RWPE1 (cell line): ENCODE data around the gene ARHGDIB.
A peak's percentile ranks its signal among the peaks of the same experiment; 100 is the strongest.

ENCODE experiments used
- CTCF ChIA-PET: fragments of 350-600 bp; sonication (Branson Sonifier 250); formaldehyde crosslinking; extraction: SDS; loops from one replicate; lab custom pipeline; 2021; lab: Yijun Ruan, JAX
- POLR2A ChIA-PET: fragments of 400-600 bp; formaldehyde crosslinking; extraction: SDS; loops from one replicate; lab custom pipeline; 2020; ENCODE audit warnings: antibody characterized with exemption; ENCODE audit not compliant: low non-redundant PET; lab: Yijun Ruan, JAX
- DNase-seq: peaks from one replicate; pipeline ENCODE4 v3.0.0; 2012; ENCODE audit warnings: low spot score
- H3K27ac ChIP-seq: fragments of 450-650 bp; 2 replicates; pipeline ENCODE4 v1.5.1; 2017
- CTCF ChIP-seq: fragments of 450-650 bp; conservative IDR thresholded peaks from 2 replicates; pipeline ENCODE4 v1.5.1; 2017; ENCODE audit warnings: low read depth, mild to moderate bottlenecking

Gene ARHGDIB

GRCh38 chr12:15000575-15000974 is 39.2 kb upstream of the ARHGDIB start:
- ChIA-PET CTCF (interaction anchor here (0.7 kb wide), 1 partner anchor 155 kb away, joined by 3 read pairs; no protein-coding TSS in a partner anchor), POLR2A (no interaction called here)
- no peak for DNase-seq
- H3K27ac ChIP-seq: no peak overlapping the region
- no peak for TF ChIP-seq CTCF

- no peak overlapping the region for H3K27ac ChIP-seq
- no peak for TF ChIP-seq CTCF
- peak; percentile 14 for DNase-seq
- CTCF ChIA-PET: interaction anchor here (0.7 kb wide), 1 partner anchor 154 kb away, joined by 3 read pairs; no protein-coding TSS in a partner anchor
- POLR2A ChIA-PET: no interaction called here
These were observed 38.4 kb upstream of the ARHGDIB start for GRCh38 chr12:14999695-15000365.

GRCh38 chr12:14999021-14999694 is 37.8 kb upstream of the ARHGDIB start:
- TF ChIP-seq CTCF: no peak
- CTCF ChIA-PET: no interaction called here
- POLR2A ChIA-PET: no interaction called here
- H3K27ac ChIP-seq: no peak overlapping the region
- DNase-seq: no peak

- CTCF ChIA-PET: interaction anchor here (0.6 to 1.9 kb wide), 2 partner anchors 187 to 1110 kb away, joined by 4 read pairs; no protein-coding TSS in a partner anchor
- no peak for TF ChIP-seq CTCF
- POLR2A ChIA-PET: no interaction called here
- no peak overlapping the region for H3K27ac ChIP-seq
- no peak for DNase-seq
These were observed 36.6 kb upstream of the ARHGDIB start for GRCh38 chr12:14997998-14998397.

- DNase-seq: peak; percentile 18
- TF ChIP-seq CTCF: peak; percentile 55
- POLR2A ChIA-PET: no interaction called here
- CTCF ChIA-PET: interaction anchor here (0.5 to 1.6 kb wide), 26 partner anchors 11 to 1010 kb away, joined by 3 to 17 read pairs (median 4); partner anchors contain the start of genes RERG and SMCO3
- no peak overlapping the region for H3K27ac ChIP-seq
These were observed 34.4 kb upstream of the ARHGDIB start for GRCh38 chr12:14995583-14996425.

GRCh38 chr12:14994610-14995009 is 33.2 kb upstream of the ARHGDIB start:
- no peak for TF ChIP-seq CTCF
- ChIA-PET CTCF (interaction anchor here (1.2 to 1.6 kb wide), 2 partner anchors 184 to 227 kb away, joined by 5 to 17 read pairs; partner anchors contain the start of gene RERG), POLR2A (no interaction called here)
- H3K27ac ChIP-seq: no peak overlapping the region
- DNase-seq: no peak
